Body of pancreas (tissue), 4 donors: ENCODE results near the gene TMEM119. TPM values are rescaled to one million over a fixed set of nuclear protein-coding genes. Genes with fewer than 3 reads are reported as not detected.

Source experiments
- ATAC-seq: fragments of 150-250 bp; one replicate; pipeline ENCODE4 v1.9.1; 2016
- DNase-seq, 4 donors: peaks; one replicate each; pipeline ENCODE4 v3.0.0-alpha.2; 2019
- H3K27ac ChIP-seq, 4 donors: fragments of 200-600 bp; sonication (generic); 1 replicate in 3 of 4; 2 replicates in 1 of 4; pipeline versions ENCODE4 v1.5.1 to v1.6.1; 2016 to 2019; ENCODE audit warnings: mild to moderate bottlenecking in 1 of 4, mixed read lengths in 1 of 4, moderate library complexity in 1 of 4
- H3K27me3 ChIP-seq, 2 donors: fragments of 200-600 bp; sonication (generic); one replicate each; pipeline ENCODE4 v1.6.0; 2016; ENCODE audit warnings: mild to moderate bottlenecking in 1 of 2
- H3K36me3 ChIP-seq, 2 donors: fragments of 200-600 bp; sonication (generic); replicated peaks in 1 of 2; 2 replicates each; pipeline ENCODE4 v1.5.1; 2016; ENCODE audit warnings: low read depth in 2 of 2; ENCODE audit not compliant: insufficient read depth in 1 of 2
- H3K4me1 ChIP-seq: fragments of 200-600 bp; sonication (generic); one replicate; pipeline ENCODE4 v1.6.0; 2016
- H3K4me3 ChIP-seq, 2 donors: fragments of 200-600 bp; sonication (generic); 1 replicate in 1 of 2; 2 replicates in 1 of 2; pipeline ENCODE4 v1.5.1; 2016 to 2019
- H3K9me3 ChIP-seq, 3 donors: fragments of 200-600 bp; sonication (generic); 1 replicate in 2 of 3; 2 replicates in 1 of 3; pipeline ENCODE4 v1.5.1; 2016
- CTCF ChIP-seq, 7 experiments: fragments of 450-650 bp in 4 of 7; fragments of 200-600 bp in 3 of 7; sonication (generic) in 3 of 7; IDR thresholded peaks; one replicate each; pipeline ENCODE4 v1.5.1; 2016 to 2019; ENCODE audit warnings: antibody characterized with exemption in 7 of 7
- POLR2A ChIP-seq, 3 donors: fragments of 450-650 bp; IDR thresholded peaks; one replicate each; pipeline ENCODE4 v1.6.1; 2016; ENCODE audit warnings: antibody characterized with exemption in 3 of 3, mild to moderate bottlenecking in 2 of 3
- WGBS, 2 donors: methylation state at CpG; one replicate each; pipeline ENCODE4 v1.1.5; 2017; 5-methylcytosine and 5-hydroxymethylcytosine counted together
- intact Hi-C: fragments of 100-400 bp; cut with DNase I; formaldehyde crosslinking; loops from one replicate; pipeline ENCODE4 v1.15.1; 2023
- total RNA-seq, 2 donors: library from RNA; depleted of rRNA; stranded (reverse); fragments of >200 nt; gene quantifications; one replicate each; pipeline ENCODE4 v1.1.0, GENCODE V29; 2016

Gene TMEM119
- total RNA-seq, 2 donors from 2014 or later: 5.9 to 6.5 TPM

- 66 to 74% methylated on average over 9 to 10 of the region's 10 CpGs for WGBS, 2 donors
- intact Hi-C loops: no loop called here
- no peak for DNase-seq
These were observed 10.2 kb upstream of the TMEM119 start for GRCh38 chr12:108607981-108608600.

GRCh38 chr12:108606492-108606891 lies 8.6 kb upstream of the TMEM119 start:
- Histone ChIP-seq H3K4me3 (no peak overlapping the region), H3K9me3 (no peaks in the 10 kb centered on the region), H3K27ac (no peak overlapping the region), H3K27me3 (no peaks in the 10 kb centered on the region), H3K36me3 (no peaks in the 10 kb centered on the region), H3K4me1 (no peaks in the 10 kb centered on the region)
- DNase-seq (no peak), ATAC-seq (no peak)
- intact Hi-C loops: no loop called here
- TF ChIP-seq POLR2A (IDR thresholded peaks at IDR 0.05) (no peak), CTCF (IDR thresholded peaks at IDR 0.05) (no peak)
- WGBS, 2 donors: 69 to 72% methylated on average over 9 of the region's 9 CpGs

More at GRCh38 chr12:108607981-108608600, 10.2 kb upstream of the TMEM119 start:
- no peaks in the 10 kb centered on the region for H3K4me1 ChIP-seq
- H3K27ac ChIP-seq: no peak overlapping the region
- H3K4me3 ChIP-seq: no peak overlapping the region
- no peaks in the 10 kb centered on the region for H3K27me3 ChIP-seq
- no peaks in the 10 kb centered on the region for H3K9me3 ChIP-seq
- ATAC-seq: no peak
- no peaks in the 10 kb centered on the region for H3K36me3 ChIP-seq
- no peak for TF ChIP-seq CTCF (IDR thresholded peaks at IDR 0.05)
- TF ChIP-seq POLR2A (IDR thresholded peaks at IDR 0.05): no peak

- H3K9me3 ChIP-seq: no peaks in the 10 kb centered on the region
- no peak for TF ChIP-seq POLR2A (IDR thresholded peaks at IDR 0.05)
- no peaks in the 10 kb centered on the region for H3K27me3 ChIP-seq
- ATAC-seq: no peak
- H3K36me3 ChIP-seq: no peaks in the 10 kb centered on the region
- no peak overlapping the region for H3K4me3 ChIP-seq
- DNase-seq: no peak
- WGBS, 2 donors: 70 to 79% methylated on average over 4 of the region's 4 CpGs
- H3K4me1 ChIP-seq: no peaks in the 10 kb centered on the region
- no peak overlapping the region for H3K27ac ChIP-seq
- intact Hi-C loops: no loop called here
These were observed 8.0 kb upstream of the TMEM119 start for GRCh38 chr12:108605690-108606406.

- ATAC-seq (no peak), DNase-seq (no peak)
- no peaks in the 10 kb centered on the region for H3K36me3 ChIP-seq
- intact Hi-C loops: no loop called here
- H3K4me1 ChIP-seq: no peaks in the 10 kb centered on the region
- no peaks in the 10 kb centered on the region for H3K27me3 ChIP-seq
- WGBS, 2 donors: 47 to 51% methylated on average over 3 of the region's 3 CpGs
- no peaks in the 10 kb centered on the region for H3K9me3 ChIP-seq
- no peak overlapping the region for H3K27ac ChIP-seq
- H3K4me3 ChIP-seq: no peak overlapping the region
- TF ChIP-seq CTCF (IDR thresholded peaks at IDR 0.05) (no peak), POLR2A (IDR thresholded peaks at IDR 0.05) (no peak)
These were observed 7.3 kb upstream of the TMEM119 start for GRCh38 chr12:108605000-108605689.

GRCh38 chr12:108604208-108604941 lies 6.5 kb upstream of the TMEM119 start:
- DNase-seq (no peak), ATAC-seq (no peak)
- intact Hi-C loops: no loop called here
- 30 to 40% methylated on average over 14 of the region's 14 CpGs for WGBS, 2 donors
- Histone ChIP-seq H3K4me1 (no peaks in the 10 kb centered on the region), H3K4me3 (no peak overlapping the region), H3K27me3 (no peaks in the 10 kb centered on the region), H3K9me3 (no peaks in the 10 kb centered on the region), H3K27ac (no peak overlapping the region), H3K36me3 (no peaks in the 10 kb centered on the region)
- TF ChIP-seq POLR2A (IDR thresholded peaks at IDR 0.05) (no peak), CTCF (IDR thresholded peaks at IDR 0.05) (no peak)
